Karpas-422 (cell line): Measurements from ENCODE around the gene HIVEP3. TPM values are rescaled to one million over a fixed set of nuclear protein-coding genes. Genes with fewer than 3 reads are reported as not detected.

ENCODE experiments used
- DNase-seq: peaks from one replicate; pipeline ENCODE4 v3.0.0-alpha.2; 2015
- H2AFZ ChIP-seq: fragments of 200-600 bp; sonication (generic); 2 replicates; pipeline ENCODE4 v1.6.1; 2014; ENCODE audit warnings: antibody characterized with exemption, low read length, mixed read lengths
- H3K27ac ChIP-seq: fragments of 200-600 bp; sonication (generic); 2 replicates; pipeline ENCODE4 v1.5.1; 2014; ENCODE audit warnings: mild to moderate bottlenecking, low read length, moderate library complexity
- H3K27me3 ChIP-seq: fragments of 200-600 bp; sonication (generic); 2 replicates; pipeline ENCODE4 v1.6.1; 2014; ENCODE audit warnings: low read length, mixed read lengths
- H3K36me3 ChIP-seq: fragments of 200-600 bp; sonication (generic); 2 replicates; pipeline ENCODE4 v1.6.1; 2014; ENCODE audit warnings: low read length, mixed read lengths; ENCODE audit not compliant: insufficient read depth
- H3K4me1 ChIP-seq: fragments of 200-600 bp; sonication (generic); 2 replicates; pipeline ENCODE4 v1.6.1; 2014; ENCODE audit warnings: mild to moderate bottlenecking, low read length, mixed read lengths
- H3K4me2 ChIP-seq: fragments of 200-600 bp; sonication (generic); 2 replicates; pipeline ENCODE4 v1.6.1; 2014; ENCODE audit warnings: low read length, low read depth, mild to moderate bottlenecking; ENCODE audit not compliant: poor library complexity, severe bottlenecking
- H3K4me3 ChIP-seq: fragments of 200-600 bp; sonication (generic); 2 replicates; pipeline ENCODE4 v1.5.1; 2014; ENCODE audit warnings: mild to moderate bottlenecking, antibody characterized with exemption, low read length, mixed read lengths
- H3K79me2 ChIP-seq: fragments of 200-600 bp; sonication (generic); 2 replicates; pipeline ENCODE4 v1.6.1; 2014; ENCODE audit warnings: mild to moderate bottlenecking, low read length, mixed read lengths
- H3K9ac ChIP-seq: fragments of 200-600 bp; sonication (generic); 2 replicates; pipeline ENCODE4 v1.6.0; 2014; ENCODE audit warnings: low read length
- H3K9me2 ChIP-seq: fragments of 200-600 bp; sonication (generic), shearing (Covaris generic); replicated peaks from 2 replicates; pipeline ENCODE4 v1.6.0; 2014; ENCODE audit warnings: mild to moderate bottlenecking, low read length, moderate library complexity; ENCODE audit not compliant: insufficient read depth
- H3K9me3 ChIP-seq: fragments of 300-700, 200-600 bp; sonication (generic); 2 replicates; pipeline ENCODE4 v1.6.1; 2014; ENCODE audit warnings: low read length, mixed read lengths
- H4K20me1 ChIP-seq: fragments of 200-600 bp; sonication (generic); 2 replicates; pipeline ENCODE4 v1.6.1; 2014; ENCODE audit warnings: mild to moderate bottlenecking, antibody characterized with exemption, low read length, low read depth; ENCODE audit not compliant: insufficient read depth
- total RNA-seq: library from RNA; depleted of rRNA; stranded (reverse); fragments of >200 nt; shearing (Covaris generic); gene quantifications from 2 replicates; pipeline ENCODE4 v1.2.3, GENCODE V29; 2014; ENCODE audit warnings: low replicate concordance

The HIVEP3 gene
- total RNA-seq, 1 experiment from 2014 or later, result 1.3 TPM

GRCh38 chr1:41827991-41828570, 90.6 kb downstream of the HIVEP3 start:
- Histone ChIP-seq H3K9ac (no peak overlapping the region), H2AFZ (no peak overlapping the region), H3K9me3 (no peaks in the 10 kb centered on the region), H3K27ac (no peak overlapping the region), H3K4me2 (no peak overlapping the region), H3K4me1 (peaks cover 20% of the 10 kb centered on the region), H3K27me3 (no peaks in the 10 kb centered on the region), H4K20me1 (no peaks in the 10 kb centered on the region), H3K79me2 (no peaks in the 10 kb centered on the region), H3K36me3 (no peaks in the 10 kb centered on the region), H3K9me2 (no peaks in the 10 kb centered on the region), H3K4me3 (no peak overlapping the region)
- no peak for DNase-seq

DNA sequence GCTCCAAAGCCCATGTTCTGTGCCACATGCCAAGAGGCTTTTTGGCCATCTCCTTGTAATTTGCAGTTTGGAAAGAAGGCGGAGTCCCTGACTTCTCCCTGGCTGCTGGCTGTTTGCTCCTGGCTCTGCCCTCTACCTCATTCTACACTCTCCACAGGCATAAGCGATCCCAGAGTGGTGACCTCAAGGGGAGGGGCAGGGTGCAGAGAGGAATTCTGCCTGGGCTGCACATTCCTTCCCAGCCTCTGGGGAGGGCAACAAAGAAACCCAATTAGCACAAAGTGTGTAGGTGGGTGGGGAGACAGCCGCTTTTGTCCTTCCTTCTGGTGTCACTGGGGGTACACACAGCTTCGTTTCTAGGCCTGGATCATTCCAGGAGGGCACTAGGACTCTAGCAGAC, 95.3 kb downstream of the HIVEP3 start:
- Histone ChIP-seq H3K27ac (no peak overlapping the region), H3K4me1 (peaks cover 15% of the 10 kb centered on the region), H3K27me3 (no peaks in the 10 kb centered on the region), H3K79me2 (no peaks in the 10 kb centered on the region), H3K9me2 (no peaks in the 10 kb centered on the region), H3K9ac (no peak overlapping the region), H3K4me3 (no peak overlapping the region), H4K20me1 (no peaks in the 10 kb centered on the region), H3K36me3 (no peaks in the 10 kb centered on the region), H3K9me3 (no peaks in the 10 kb centered on the region), H3K4me2 (no peak overlapping the region), H2AFZ (no peak overlapping the region)
- DNase-seq, result no peak

DNA sequence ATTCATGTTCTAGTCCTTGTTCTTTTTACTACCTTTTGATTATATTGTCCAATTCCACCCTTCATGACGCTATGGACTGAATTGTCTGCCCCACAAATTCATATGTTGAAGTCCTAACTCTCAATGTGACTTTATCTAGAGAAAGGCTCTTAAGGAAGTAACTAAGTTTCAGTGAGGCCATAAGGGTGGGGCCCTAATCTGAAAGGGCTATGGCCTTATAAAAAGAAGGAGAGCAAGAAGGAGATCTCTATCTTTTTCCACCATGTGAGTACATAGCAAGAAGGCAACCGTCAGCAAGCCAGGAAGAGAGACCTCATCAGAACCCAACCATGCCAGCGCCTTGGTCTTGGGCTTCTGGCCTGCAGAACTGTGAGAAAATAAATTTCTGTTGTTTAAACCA, 95.9 kb downstream of the HIVEP3 start:
- Histone ChIP-seq H3K4me1 (peaks cover 15% of the 10 kb centered on the region), H3K9ac (no peak overlapping the region), H3K9me3 (no peaks in the 10 kb centered on the region), H3K27me3 (no peaks in the 10 kb centered on the region), H3K9me2 (no peaks in the 10 kb centered on the region), H2AFZ (no peak overlapping the region), H3K79me2 (no peaks in the 10 kb centered on the region), H3K27ac (no peak overlapping the region), H4K20me1 (no peaks in the 10 kb centered on the region), H3K4me3 (no peak overlapping the region), H3K36me3 (no peaks in the 10 kb centered on the region), H3K4me2 (no peak overlapping the region)
- DNase-seq, result peak; percentile 50

GRCh38 chr1:41819843-41820242, 98.9 kb downstream of the HIVEP3 start:
- no peak for DNase-seq
- Histone ChIP-seq H3K27me3 (no peaks in the 10 kb centered on the region), H2AFZ (no peak overlapping the region), H3K4me2 (no peak overlapping the region), H3K9ac (no peak overlapping the region), H3K79me2 (no peaks in the 10 kb centered on the region), H3K36me3 (no peaks in the 10 kb centered on the region), H3K9me2 (no peaks in the 10 kb centered on the region), H4K20me1 (no peaks in the 10 kb centered on the region), H3K27ac (no peak overlapping the region), H3K4me3 (no peak overlapping the region), H3K4me1 (peaks cover 8% of the 10 kb centered on the region; the same call in 1 of the 2 replicates), H3K9me3 (no peaks in the 10 kb centered on the region)

DNA sequence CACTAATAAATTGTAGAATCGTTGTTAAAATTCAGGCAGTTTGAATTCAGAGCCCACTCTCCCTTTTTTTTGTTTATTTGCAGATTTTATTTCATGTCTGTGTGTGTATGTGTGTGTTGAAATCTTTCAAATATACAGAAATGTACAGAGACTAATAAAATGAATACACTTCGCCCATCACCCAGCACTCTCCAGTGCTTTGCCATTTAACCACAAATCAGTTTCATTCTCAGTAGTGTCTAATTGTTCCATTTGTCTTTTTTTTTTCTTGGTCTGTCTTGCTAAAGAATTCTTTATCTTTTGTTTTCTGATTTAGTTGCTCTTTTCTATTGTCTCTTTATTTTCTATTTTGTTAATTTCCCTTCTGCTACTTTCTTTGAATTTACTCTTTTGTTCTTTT, 99.7 kb downstream of the HIVEP3 start:
- Histone ChIP-seq H3K27ac (no peak overlapping the region), H3K79me2 (no peaks in the 10 kb centered on the region), H3K9me3 (no peaks in the 10 kb centered on the region), H3K4me1 (peaks cover 8% of the 10 kb centered on the region; the same call in 1 of the 2 replicates), H3K9me2 (no peaks in the 10 kb centered on the region), H4K20me1 (no peaks in the 10 kb centered on the region), H3K36me3 (no peaks in the 10 kb centered on the region), H2AFZ (no peak overlapping the region), H3K9ac (no peak overlapping the region), H3K27me3 (no peaks in the 10 kb centered on the region), H3K4me2 (no peak overlapping the region), H3K4me3 (no peak overlapping the region)
- no peak for DNase-seq

DNA sequence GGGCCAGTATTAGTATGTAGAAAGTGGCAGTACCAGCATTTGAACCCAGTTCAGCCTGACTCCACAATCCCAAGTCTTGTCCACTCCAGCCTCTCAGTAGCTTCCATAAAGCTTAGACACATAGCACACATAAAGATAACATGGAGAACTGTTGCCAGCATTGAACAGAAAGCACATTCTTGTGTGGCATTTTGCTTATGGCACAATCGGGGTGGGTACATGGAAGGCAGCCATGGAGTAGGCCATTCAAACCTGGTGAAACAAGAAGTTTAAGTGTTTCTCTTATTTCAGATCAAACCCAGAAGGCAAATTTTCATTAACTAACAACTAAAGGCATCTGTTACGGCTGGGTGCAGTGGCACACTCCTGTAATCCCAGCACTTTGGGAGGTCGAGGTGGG, 102.7 kb downstream of the HIVEP3 start:
- no peaks in the 10 kb centered on the region for H3K27me3 ChIP-seq

GRCh38 chr1:41813755-41814745, 104.7 kb downstream of the HIVEP3 start:
- Histone ChIP-seq H3K9me2 (no peaks in the 10 kb centered on the region), H3K4me2 (no peak overlapping the region), H3K4me1 (peaks cover 26% of the 10 kb centered on the region), H2AFZ (no peak overlapping the region), H3K27ac (no peak overlapping the region), H3K27me3 (no peaks in the 10 kb centered on the region), H4K20me1 (no peaks in the 10 kb centered on the region), H3K9me3 (no peaks in the 10 kb centered on the region), H3K36me3 (no peaks in the 10 kb centered on the region), H3K79me2 (no peaks in the 10 kb centered on the region), H3K4me3 (no peak overlapping the region), H3K9ac (no peak overlapping the region)
- no peak for DNase-seq

More for the DNA sequence above, 102.7 kb downstream of the HIVEP3 start:
- H4K20me1 ChIP-seq, result no peaks in the 10 kb centered on the region
- no peaks in the 10 kb centered on the region for H3K79me2 ChIP-seq
- no peaks in the 10 kb centered on the region for H3K9me3 ChIP-seq
- DNase-seq, result no peak
- no peak overlapping the region for H3K4me3 ChIP-seq
- H3K27ac ChIP-seq, result no peak overlapping the region
- no peaks in the 10 kb centered on the region for H3K9me2 ChIP-seq
- no peak overlapping the region for H3K4me2 ChIP-seq
- no peak overlapping the region for H2AFZ ChIP-seq
- H3K9ac ChIP-seq, result no peak overlapping the region
- peaks cover 15% of the 10 kb centered on the region for H3K4me1 ChIP-seq
- no peaks in the 10 kb centered on the region for H3K36me3 ChIP-seq

- H4K20me1 ChIP-seq, result no peaks in the 10 kb centered on the region
- H3K4me1 ChIP-seq, result peaks cover 26% of the 10 kb centered on the region
- H3K36me3 ChIP-seq, result no peaks in the 10 kb centered on the region
- H3K9me3 ChIP-seq, result no peaks in the 10 kb centered on the region
- H3K79me2 ChIP-seq, result no peaks in the 10 kb centered on the region
- H3K27ac ChIP-seq, result no peak overlapping the region
- H3K9me2 ChIP-seq, result no peaks in the 10 kb centered on the region
- H2AFZ ChIP-seq, result no peak overlapping the region
- no peaks in the 10 kb centered on the region for H3K27me3 ChIP-seq
- H3K4me3 ChIP-seq, result no peak overlapping the region
- DNase-seq, result no peak
- no peak overlapping the region for H3K4me2 ChIP-seq
- no peak overlapping the region for H3K9ac ChIP-seq
Observed at GRCh38 chr1:41813226-41813625, 105.5 kb downstream of the HIVEP3 start.
